ENCODE data around the gene PAQR4.

DNA sequence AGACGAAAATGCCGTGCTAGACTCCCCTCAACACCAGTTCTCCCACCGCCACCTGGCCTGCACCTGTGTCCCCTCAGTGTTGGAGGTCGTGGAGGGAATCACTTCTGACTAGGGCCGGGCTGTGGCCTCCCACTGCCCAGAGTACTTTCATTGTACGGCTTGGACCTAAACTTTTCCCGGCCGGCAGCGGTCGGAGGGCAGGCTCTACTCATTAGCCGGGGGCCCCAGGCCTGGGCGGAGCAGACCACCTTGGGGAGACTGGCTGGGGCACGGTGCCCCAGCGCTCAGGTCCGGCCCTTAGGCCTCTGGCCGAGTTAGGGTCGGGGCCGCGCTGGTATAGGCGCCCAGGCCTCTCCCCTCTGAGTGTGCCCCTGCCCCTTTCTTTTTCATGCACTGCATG, 48.2 kb downstream of the PAQR4 start:
- TF ChIP-seq, protein P1, sequence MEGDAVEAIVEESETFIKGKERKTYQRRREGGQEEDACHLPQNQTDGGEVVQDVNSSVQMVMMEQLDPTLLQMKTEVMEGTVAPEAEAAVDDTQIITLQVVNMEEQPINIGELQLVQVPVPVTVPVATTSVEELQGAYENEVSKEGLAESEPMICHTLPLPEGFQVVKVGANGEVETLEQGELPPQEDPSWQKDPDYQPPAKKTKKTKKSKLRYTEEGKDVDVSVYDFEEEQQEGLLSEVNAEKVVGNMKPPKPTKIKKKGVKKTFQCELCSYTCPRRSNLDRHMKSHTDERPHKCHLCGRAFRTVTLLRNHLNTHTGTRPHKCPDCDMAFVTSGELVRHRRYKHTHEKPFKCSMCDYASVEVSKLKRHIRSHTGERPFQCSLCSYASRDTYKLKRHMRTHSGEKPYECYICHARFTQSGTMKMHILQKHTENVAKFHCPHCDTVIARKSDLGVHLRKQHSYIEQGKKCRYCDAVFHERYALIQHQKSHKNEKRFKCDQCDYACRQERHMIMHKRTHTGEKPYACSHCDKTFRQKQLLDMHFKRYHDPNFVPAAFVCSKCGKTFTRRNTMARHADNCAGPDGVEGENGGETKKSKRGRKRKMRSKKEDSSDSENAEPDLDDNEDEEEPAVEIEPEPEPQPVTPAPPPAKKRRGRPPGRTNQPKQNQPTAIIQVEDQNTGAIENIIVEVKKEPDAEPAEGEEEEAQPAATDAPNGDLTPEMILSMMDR (IDR thresholded peaks at IDR 0.05; ENCODE audit: poor library complexity), result no peak
- no peak for TF ChIP-seq EZH2 (IDR thresholded peaks at IDR 0.05; ENCODE audit: borderline replicate concordance)
- no peak for TF ChIP-seq EZH2phosphoT487 (IDR thresholded peaks at IDR 0.05; ENCODE audit: low read depth, severe bottlenecking, unreplicated experiment)
